T47D (cell line): Measurements from ENCODE around the gene MICALL2.

Source experiments
- DNase-seq, 2 experiments: peaks; one replicate each; pipeline versions ENCODE4 v3.0.0 to v3.0.0-alpha.2; 2011 to 2012; ENCODE audit warnings: low read depth in 1 of 2, low spot score in 1 of 2
- JUND ChIP-seq: IDR thresholded peaks from 2 replicates; pipeline ENCODE4 v1.6.1; 2012; ENCODE audit warnings: low read depth
- in situ Hi-C: cut with HindIII; loops from 2 replicates; pipeline ENCODE4 v1.10.0; 2016; ENCODE audit warnings: low sequenced_read_pairs, low pct_unique_long_range_greater_than_20kb

The MICALL2 gene

DNA sequence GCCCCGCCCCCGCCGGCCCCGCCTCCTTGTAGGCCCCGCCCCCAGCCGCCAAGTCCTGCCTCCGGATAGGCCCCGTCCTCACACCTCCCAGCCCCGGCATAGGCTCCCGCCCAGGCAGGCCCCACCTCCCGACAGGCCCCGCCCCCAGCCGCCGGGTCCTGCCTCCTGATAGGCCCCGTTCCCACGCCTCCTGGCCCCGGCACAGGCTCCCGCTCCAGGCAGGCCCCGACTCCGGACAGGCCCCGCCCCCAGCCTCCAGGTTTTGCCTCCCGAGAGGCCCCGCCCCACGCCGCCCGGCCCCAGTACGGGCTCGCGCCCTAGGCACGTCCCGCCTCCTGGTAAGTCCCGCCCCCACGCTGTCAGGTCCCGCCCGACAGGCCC is 232 bp upstream of the MICALL2 start:
- in situ Hi-C loops, result no loop called here
- DNase-seq, result peak; percentile 100
- TF ChIP-seq JUND, result no peak

DNA sequence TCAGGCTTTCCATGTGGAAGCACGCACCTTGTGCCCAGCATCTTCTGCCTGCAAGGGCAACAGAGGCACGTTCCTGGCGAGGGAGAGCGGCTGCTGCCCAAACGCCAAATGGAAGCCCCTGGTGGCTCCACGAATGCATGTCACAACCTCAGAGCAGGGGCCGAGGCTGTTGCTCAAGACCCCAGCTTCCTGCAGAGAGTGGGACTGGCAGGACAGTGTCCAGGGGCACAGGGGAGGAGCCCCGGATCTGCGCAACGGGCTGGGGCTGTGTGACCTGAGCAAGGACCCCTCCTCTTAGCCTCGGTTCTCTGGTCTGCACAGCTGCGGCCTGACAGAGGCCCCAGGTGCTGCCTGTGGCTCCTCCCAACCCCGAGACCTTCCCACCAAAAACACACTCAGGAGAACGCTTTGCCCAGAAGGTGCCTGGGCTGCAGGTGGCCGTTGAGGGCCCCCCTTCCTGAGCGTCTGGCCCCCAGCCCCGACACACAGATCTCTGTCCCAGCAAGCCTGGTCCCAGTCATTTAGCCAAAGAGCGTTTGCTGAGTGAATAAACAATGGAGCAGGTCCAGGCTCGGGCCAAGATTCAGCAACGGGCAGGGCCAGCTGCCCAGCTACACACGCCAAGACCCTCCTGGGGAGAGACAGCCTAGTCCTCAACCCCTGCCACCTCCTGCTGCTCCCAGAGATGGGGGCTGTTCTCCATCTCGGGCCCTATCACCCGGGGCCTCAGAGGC is 1.2 kb downstream of the MICALL2 start:
- peak in 1 of 2 experiments; percentile 27 for DNase-seq
- TF ChIP-seq JUND, result no peak
- in situ Hi-C loops, result no loop called here

DNA sequence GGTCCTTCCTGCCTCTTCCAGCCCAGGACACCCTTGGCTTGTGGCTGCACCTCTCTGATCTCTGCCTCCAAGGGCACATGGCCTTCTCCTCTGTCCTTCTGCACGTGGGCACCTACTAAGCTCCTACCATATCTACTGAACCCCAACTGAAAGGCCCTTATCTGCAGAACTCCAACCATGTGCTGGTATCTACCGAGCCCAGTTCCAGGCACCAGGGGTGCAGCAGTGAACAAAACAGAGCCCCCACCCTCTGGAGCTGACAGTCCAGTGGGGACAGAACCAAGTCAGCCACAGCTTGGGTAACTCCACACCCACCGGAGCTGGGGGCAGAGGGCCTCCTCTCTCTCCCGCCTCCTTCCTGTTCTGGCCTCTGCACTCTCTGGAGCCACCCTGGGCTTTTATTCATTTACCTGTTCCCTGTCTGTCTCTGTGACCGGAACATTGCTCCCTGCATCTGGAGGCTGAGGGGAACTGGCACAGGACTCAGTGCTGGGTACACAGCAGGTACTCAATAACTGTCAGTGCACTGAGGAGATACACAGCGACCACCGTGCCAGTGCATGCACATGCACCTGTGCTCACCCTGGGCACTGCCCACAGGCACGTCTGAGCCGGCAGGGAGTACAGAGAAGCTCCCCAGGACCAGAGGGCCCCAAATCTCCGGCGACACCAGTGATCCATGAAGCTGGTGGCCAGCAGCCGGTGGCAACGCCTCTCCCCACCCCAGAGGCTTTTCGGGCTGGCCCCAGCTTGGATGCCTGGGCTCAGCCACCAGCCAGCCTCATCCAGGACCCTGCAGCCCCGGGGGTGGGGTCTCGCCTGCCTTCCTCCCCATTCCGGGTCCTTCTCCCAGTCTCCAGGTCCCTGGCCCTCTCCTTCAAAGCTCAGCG is 2.0 kb downstream of the MICALL2 start:
- in situ Hi-C loops, result no loop called here
- DNase-seq, result no peak
- TF ChIP-seq JUND, result no peak

DNA sequence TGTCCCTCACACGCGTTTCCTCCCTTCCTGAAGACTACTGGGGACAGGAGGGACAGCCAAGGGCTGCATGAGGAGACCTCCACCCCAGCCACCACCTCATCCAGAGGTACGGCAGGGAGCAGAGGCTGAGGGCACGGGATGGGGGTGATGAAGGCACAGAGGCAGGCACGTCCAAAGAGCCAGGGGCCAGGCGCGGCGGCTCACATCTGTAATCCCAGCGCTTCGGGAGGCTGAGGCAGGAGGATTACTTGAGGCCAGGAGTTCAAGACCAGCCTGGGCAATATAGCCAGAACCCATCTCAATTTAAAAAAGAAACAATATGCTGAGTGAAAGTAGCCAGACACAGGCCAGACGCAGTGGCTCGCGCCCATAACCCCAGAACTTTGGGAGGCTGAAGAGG is 3.3 kb downstream of the MICALL2 start:
- in situ Hi-C loops, result no loop called here
- DNase-seq, result no peak

DNA sequence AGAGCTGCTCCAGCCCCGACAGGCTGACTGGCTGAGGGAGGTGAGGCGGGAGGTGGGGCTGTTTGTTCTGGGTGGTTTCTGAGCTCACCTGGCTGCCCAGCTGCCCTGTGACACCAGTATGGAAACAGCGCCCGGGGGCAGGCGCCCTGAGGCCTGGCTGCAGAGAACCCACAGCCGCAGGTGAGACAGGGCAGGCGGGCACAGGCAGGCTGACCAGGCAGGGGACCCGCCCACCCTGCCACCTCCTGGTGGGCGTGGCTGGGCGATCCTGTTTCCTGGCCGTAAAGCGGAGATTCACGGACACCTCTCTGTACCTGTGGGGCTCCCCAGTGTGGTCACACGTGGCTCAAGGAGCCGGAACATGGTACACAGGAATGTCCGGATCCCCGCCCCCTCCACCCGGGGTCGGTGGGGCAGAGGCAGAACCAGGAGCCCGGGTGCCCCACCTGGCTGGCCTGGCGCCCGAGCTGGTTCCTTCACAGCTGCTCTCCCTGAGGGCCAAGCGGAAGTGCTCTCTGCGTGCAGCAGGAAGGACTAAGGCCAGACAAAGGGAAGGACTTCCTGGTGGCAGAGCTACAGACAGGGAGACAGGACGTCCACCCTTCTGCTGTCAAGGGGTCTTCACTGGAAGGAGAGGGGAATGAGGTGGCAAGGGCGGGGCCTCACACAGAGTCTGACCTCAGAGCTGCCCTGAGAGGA is 3.9 kb downstream of the MICALL2 start:
- TF ChIP-seq JUND, result no peak
- in situ Hi-C loops, result no loop called here

More for the DNA sequence above, 3.3 kb downstream of the MICALL2 start:
- TF ChIP-seq JUND, result no peak

DNA sequence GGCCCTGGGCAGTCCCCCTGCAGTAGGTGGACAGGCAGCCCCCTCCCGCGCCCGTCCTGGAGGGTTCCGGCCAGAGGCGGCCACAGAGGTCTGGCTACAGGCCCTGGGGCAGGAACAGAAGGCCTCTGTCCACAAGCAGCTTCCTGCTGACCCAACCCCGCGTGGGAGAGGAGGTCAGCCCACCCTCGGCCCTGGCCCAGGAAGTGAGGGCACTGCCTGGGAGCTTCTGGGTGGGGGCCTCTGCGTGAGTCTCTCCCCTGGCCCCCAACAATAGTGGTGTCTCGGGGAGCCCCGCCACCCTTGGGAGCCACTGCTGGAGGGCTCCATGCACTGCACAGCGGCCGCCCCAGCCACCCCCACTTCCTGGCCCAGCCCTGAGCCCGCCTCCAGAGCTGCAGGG is 4.7 kb downstream of the MICALL2 start:
- TF ChIP-seq JUND, result no peak
- DNase-seq, result no peak
- in situ Hi-C loops, result no loop called here

More for the DNA sequence above, 3.9 kb downstream of the MICALL2 start:
- peak; percentile 99 for DNase-seq

DNA sequence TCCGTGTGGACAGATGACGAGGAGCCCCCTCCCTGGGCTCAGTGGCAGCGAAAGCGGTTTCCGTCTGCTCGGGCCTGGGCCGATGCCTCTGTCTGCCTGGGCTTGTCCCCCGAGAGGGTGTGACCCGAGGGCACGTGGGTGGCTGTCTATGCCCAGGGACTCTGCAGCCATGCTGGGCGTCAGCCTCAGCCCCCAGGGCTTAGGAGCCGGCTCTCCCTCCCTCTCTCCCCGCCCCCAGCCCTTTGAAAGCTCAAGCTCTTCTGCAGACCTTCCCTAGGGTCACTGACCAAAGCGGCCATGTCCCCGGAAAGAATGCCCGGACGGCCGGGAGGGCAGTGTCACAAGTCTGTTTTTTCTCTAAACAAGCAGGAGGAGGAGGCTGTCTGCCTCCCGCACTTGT is 7.1 kb downstream of the MICALL2 start:
- in situ Hi-C loops, result no loop called here
- no peak for TF ChIP-seq JUND
- no peak for DNase-seq

DNA sequence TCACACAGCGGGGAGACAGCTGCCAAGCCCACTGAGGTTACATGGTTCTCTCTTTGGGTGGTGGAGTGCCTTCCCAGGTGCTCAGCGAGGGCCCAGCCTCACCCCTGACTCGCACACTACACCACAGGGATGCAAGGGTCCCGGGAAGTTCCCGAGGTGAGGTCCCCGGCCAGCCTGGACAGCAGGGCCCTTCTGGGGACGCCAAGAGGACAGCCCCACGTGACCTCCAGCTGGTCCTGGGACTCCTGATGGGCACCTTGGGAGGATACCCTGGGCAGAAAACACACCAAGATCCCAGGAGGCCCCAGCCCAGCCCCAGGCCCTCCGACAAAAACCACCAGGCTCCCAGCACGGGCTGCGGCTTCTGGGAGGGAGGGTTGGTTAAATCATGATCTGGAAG is 8.3 kb downstream of the MICALL2 start:
- in situ Hi-C loops, result no loop called here
- no peak for TF ChIP-seq JUND
- DNase-seq, result no peak

DNA sequence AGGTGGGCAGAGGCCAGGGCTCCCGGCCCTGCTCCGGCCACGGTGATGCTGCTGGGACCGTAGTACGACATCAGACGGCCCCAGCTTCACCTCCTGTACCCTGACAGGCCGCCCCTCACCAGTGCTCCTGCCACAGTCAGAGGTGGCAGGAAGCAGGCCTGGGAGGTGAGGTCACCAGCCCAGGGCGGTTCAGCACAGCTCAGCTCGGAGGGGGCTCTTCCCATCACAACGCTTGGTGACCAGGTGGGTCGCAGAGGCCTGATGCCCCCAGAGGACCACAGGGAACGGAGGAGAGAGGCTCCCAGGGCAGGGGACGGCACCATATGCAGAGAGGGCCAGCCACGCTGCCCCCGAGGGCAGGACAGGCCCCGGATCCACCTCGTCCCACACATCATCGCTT is 8.8 kb downstream of the MICALL2 start:
- no peak for DNase-seq
- TF ChIP-seq JUND, result no peak
- in situ Hi-C loops, result no loop called here

DNA sequence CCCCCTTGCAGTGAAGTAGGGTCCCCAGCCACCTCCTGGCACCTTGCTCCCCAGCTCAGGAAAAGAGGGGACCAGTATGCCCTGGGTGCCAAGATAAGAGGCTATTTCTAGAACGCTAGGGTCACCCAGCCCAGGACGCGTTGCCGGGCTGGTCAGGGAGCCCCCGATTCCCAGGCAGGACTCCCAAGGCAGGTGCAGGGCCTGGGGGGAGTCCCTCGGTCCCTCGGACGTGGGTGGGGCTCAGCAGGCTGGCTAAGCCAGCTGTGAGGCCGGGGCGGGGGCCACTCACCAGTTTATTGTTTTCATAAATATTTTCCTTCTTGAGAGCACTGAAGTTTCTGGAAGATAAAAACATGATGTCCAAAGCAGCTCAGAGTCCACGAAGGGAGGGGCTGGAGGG is 9.3 kb downstream of the MICALL2 start:
- no peak for DNase-seq
- in situ Hi-C loops, result no loop called here
- TF ChIP-seq JUND, result no peak

DNA sequence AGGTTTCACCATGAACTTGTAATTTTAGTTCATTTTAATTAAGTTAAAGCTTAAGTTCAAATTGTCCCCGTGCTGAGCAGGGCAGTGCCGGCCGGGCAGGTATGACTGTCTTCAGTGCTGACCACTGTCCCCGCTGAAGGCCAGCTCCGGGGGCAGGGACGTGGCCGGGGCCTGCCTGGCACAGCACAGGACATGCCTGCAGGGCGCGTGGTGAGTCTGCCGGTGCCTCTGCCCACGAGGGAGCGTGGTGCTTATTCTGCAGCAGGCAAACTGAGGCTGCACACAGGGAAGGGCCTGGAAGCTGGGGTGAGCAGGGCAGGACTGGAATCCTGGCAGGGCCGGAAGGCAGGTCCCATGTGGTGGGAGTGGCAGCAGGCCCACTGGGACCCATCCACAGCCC is 9.8 kb downstream of the MICALL2 start:
- in situ Hi-C loops, result no loop called here
- TF ChIP-seq JUND, result no peak
- DNase-seq, result no peak

DNA sequence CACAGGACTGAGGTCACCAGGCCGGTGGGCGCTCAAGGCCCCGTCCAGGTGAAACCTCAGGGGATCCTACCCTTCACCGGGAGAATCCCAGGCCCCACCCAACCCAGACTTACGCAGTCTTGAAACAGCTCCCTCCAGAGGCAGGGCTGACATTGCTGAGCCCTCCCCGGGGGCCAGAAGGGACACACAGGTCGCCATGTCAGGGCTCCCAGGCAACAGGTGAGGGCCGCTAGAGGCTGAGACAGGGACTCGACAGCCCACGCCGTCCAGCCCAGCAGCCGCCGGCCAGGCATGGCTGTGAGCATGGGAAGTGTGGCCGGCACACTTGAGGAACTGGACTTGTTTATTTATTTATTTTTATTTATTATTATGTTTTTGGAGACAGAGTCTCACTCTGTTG is 10.3 kb downstream of the MICALL2 start:
- DNase-seq, result no peak
- in situ Hi-C loops, result no loop called here
- no peak for TF ChIP-seq JUND
